Raji (cell line): Measurements from ENCODE around the gene JMJD8.

Source experiments
- POLR2A ChIP-seq: IDR thresholded peaks from 2 replicates; pipeline ENCODE4 v1.6.1; 2011; ENCODE audit warnings: low read depth, low read length, control low read depth; ENCODE audit not compliant: insufficient read depth

JMJD8 gene

GRCh38 chr16:716768-717325 lies 32.7 kb upstream of the JMJD8 start:
- no peak; the same call in 1 of the 2 replicates for TF ChIP-seq POLR2A

- no peak for TF ChIP-seq POLR2A
Measured at GRCh38 chr16:716200-716568, 32.0 kb upstream of the JMJD8 start.

- TF ChIP-seq POLR2A, result peak; percentile 35; the same call in 1 of the 2 replicates
Measured at GRCh38 chr16:715477-716199, 31.5 kb upstream of the JMJD8 start.

GRCh38 chr16:714558-715476 lies 30.7 kb upstream of the JMJD8 start, which contains the start of gene METRN:
Gene METRN, plus strand, starts transcription at chr16:715118. Its CDS starts 172 bp downstream, at chr16:715290.
- TF ChIP-seq POLR2A, result no peak; the same call in 1 of the 2 replicates

- TF ChIP-seq POLR2A, result no peak; the same call in 1 of the 2 replicates
Measured at GRCh38 chr16:714079-714478, 29.9 kb upstream of the JMJD8 start.

GRCh38 chr16:711548-712320 lies 27.6 kb upstream of the JMJD8 start:
- TF ChIP-seq POLR2A, result no peak; the same call in 1 of the 2 replicates

GRCh38 chr16:711084-711483 lies 26.9 kb upstream of the JMJD8 start:
- no peak for TF ChIP-seq POLR2A

- TF ChIP-seq POLR2A, result no peak
Measured at GRCh38 chr16:710500-711075, 26.5 kb upstream of the JMJD8 start.

- TF ChIP-seq POLR2A, result no peak
Measured at GRCh38 chr16:709566-710499, 25.7 kb upstream of the JMJD8 start.

GRCh38 chr16:708959-709358 lies 24.8 kb upstream of the JMJD8 start:
- no peak for TF ChIP-seq POLR2A

- no peak for TF ChIP-seq POLR2A
Measured at GRCh38 chr16:708019-708418, 23.9 kb upstream of the JMJD8 start.

- TF ChIP-seq POLR2A, result no peak
Measured at GRCh38 chr16:707062-707538, 23.0 kb upstream of the JMJD8 start.
